ENCODE results near the gene SMYD3. TPM values are rescaled to one million over a fixed set of nuclear protein-coding genes. Genes with fewer than 3 reads are reported as not detected.

The SMYD3 gene
- total and polyA plus RNA-seq, 9 of the 15 experiments (the other 6 are each of a cell fraction or from before 2014, with no cell fraction given) = 128 to 440 (median 197) TPM

- no peak for TF ChIP-seq PBX2 (CRISPR knock-in tag; IDR thresholded peaks at IDR 0.05; ENCODE audit: low read depth)
- TF ChIP-seq PBX2 (tag; conservative IDR thresholded peaks at IDR 0.05; ENCODE audit: low read depth) = no peak; the same call in 1 of the 2 replicates
- no peak for TF ChIP-seq ZZZ3 (IDR thresholded peaks at IDR 0.05)
- no peak for TF ChIP-seq ZNF717 (CRISPR knock-in tag; IDR thresholded peaks at IDR 0.05)
- no peak for TF ChIP-seq BCLAF1 (IDR thresholded peaks at IDR 0.05; ENCODE audit: borderline replicate concordance in 1 of 2, control insufficient read depth in 1 of 2, low read depth in 2 of 2, low read length in 1 of 2)
- no peak for TF ChIP-seq NR2F6 (CRISPR knock-in tag; IDR thresholded peaks at IDR 0.05)
- TF ChIP-seq SRSF3 (IDR thresholded peaks at IDR 0.05; ENCODE audit: insufficient read depth, low read length) = no peak
- no peak for TF ChIP-seq HMG20A (CRISPR knock-in tag; conservative IDR thresholded peaks at IDR 0.05)
- no peak for TF ChIP-seq POU5F1 (IDR thresholded peaks at IDR 0.05; ENCODE audit: borderline replicate concordance, low read depth, low read length, partially characterized antibody)
These were observed 197.7 kb downstream of the SMYD3 start (continued) for GRCh38 chr1:246309247-246309884.

All from K562 (cell line).